ENCODE results near the gene RCSD1.

RCSD1 gene

GRCh38 chr1:167744901-167745300 lies 114.9 kb downstream of the RCSD1 start:
- H3K27ac ChIP-seq, result no peak overlapping the region
- TF ChIP-seq, protein P1, sequence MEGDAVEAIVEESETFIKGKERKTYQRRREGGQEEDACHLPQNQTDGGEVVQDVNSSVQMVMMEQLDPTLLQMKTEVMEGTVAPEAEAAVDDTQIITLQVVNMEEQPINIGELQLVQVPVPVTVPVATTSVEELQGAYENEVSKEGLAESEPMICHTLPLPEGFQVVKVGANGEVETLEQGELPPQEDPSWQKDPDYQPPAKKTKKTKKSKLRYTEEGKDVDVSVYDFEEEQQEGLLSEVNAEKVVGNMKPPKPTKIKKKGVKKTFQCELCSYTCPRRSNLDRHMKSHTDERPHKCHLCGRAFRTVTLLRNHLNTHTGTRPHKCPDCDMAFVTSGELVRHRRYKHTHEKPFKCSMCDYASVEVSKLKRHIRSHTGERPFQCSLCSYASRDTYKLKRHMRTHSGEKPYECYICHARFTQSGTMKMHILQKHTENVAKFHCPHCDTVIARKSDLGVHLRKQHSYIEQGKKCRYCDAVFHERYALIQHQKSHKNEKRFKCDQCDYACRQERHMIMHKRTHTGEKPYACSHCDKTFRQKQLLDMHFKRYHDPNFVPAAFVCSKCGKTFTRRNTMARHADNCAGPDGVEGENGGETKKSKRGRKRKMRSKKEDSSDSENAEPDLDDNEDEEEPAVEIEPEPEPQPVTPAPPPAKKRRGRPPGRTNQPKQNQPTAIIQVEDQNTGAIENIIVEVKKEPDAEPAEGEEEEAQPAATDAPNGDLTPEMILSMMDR (IDR thresholded peaks at IDR 0.05; ENCODE audit: low read depth, low read length, missing control alignments), result no peak
- no peaks in the 10 kb centered on the region for H3K27me3 ChIP-seq (replicated peaks)
- H3K36me3 ChIP-seq (replicated peaks), result no peaks in the 10 kb centered on the region
- in situ Hi-C loops (cut with HindIII; ENCODE audit: low pct_ligation_motif_present, low sequenced_read_pairs), result no loop called here
- DNase-seq, result no peak
- H3K4me3 ChIP-seq (ENCODE audit: low read depth, low read length), result no peak overlapping the region

DNA sequence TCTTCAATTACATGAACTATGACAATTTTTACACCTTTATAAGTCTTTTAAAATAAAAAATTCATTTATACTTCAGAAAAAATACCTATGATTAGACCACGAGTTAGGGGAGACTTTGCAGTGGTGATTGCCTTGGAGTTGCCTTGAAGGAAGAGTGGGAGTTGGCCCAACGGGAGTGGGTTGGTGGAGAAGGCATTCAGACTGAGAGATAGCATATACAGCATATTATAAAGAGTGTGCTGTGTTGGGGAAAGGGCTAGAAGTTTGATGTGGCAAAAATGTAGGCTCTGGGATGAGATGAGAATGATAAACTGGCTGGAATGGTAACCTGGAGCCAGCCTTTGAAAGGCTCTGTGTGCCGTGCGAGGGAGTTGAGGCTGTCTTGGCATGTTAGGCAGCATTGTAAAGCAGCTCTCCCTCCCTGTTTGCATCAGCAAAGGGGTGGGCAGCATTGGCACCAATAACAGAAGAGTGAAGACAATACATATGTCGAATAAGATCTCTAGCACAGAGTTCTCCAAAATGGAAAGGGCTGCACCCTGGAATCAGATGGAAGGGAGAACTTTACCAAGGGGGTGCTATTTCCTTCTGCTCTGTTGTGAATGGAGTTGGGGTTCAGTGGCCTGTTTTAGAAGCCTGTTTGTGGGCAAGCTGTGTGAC lies 116.1 kb downstream of the RCSD1 start:
- H3K4me3 ChIP-seq (ENCODE audit: low read depth, low read length), result no peak overlapping the region

GRCh38 chr1:167746988-167747655 lies 117.1 kb downstream of the RCSD1 start:
- in situ Hi-C loops (cut with HindIII; ENCODE audit: low pct_ligation_motif_present, low sequenced_read_pairs), result no loop called here
- H3K27ac ChIP-seq, result no peak overlapping the region
- no peak for DNase-seq
- H3K36me3 ChIP-seq (replicated peaks), result no peaks in the 10 kb centered on the region
- no peaks in the 10 kb centered on the region for H3K27me3 ChIP-seq (replicated peaks)
- TF ChIP-seq, protein P1 (IDR thresholded peaks at IDR 0.05; ENCODE audit: low read depth, low read length, missing control alignments), result no peak
- H3K4me3 ChIP-seq (ENCODE audit: low read depth, low read length), result no peak overlapping the region

More for the DNA sequence above, 116.1 kb downstream of the RCSD1 start:
- DNase-seq, result no peak
- Histone ChIP-seq H3K36me3 (replicated peaks) (no peaks in the 10 kb centered on the region), H3K27me3 (replicated peaks) (no peaks in the 10 kb centered on the region), H3K27ac (no peak overlapping the region)
- TF ChIP-seq, protein P1 (IDR thresholded peaks at IDR 0.05; ENCODE audit: low read depth, low read length, missing control alignments), result no peak
- in situ Hi-C loops (cut with HindIII; ENCODE audit: low pct_ligation_motif_present, low sequenced_read_pairs), result no loop called here

GRCh38 chr1:167747988-167748387 lies 118.0 kb downstream of the RCSD1 start:
- in situ Hi-C loops (cut with HindIII; ENCODE audit: low pct_ligation_motif_present, low sequenced_read_pairs), result no loop called here
- Histone ChIP-seq H3K27me3 (replicated peaks) (no peaks in the 10 kb centered on the region), H3K36me3 (replicated peaks) (no peaks in the 10 kb centered on the region), H3K4me3 (ENCODE audit: low read depth, low read length) (no peak overlapping the region), H3K27ac (no peak overlapping the region)
- no peak for DNase-seq
- TF ChIP-seq, protein P1 (IDR thresholded peaks at IDR 0.05; ENCODE audit: low read depth, low read length, missing control alignments), result no peak

GRCh38 chr1:167748906-167749305 lies 118.9 kb downstream of the RCSD1 start:
- DNase-seq, result no peak
- TF ChIP-seq, protein P1 (IDR thresholded peaks at IDR 0.05; ENCODE audit: low read depth, low read length, missing control alignments), result no peak
- Histone ChIP-seq H3K27ac (no peak overlapping the region), H3K27me3 (replicated peaks) (no peaks in the 10 kb centered on the region), H3K36me3 (replicated peaks) (no peaks in the 10 kb centered on the region), H3K4me3 (ENCODE audit: low read depth, low read length) (no peak overlapping the region)
- in situ Hi-C loops (cut with HindIII; ENCODE audit: low pct_ligation_motif_present, low sequenced_read_pairs), result no loop called here
